NCI-H146 (cell line): ENCODE measurements around the gene PCNX4.
"Not testable (repeated sequence)": the region's sequence is repeated elsewhere in the genome, so short reads cannot be mapped to it uniquely, and the experiment has no call there.

Source experiments
- DNase-seq: peaks from one replicate; lab custom pipeline; 2025; lab: John Stamatoyannopoulos, UW

Gene PCNX4

DNA sequence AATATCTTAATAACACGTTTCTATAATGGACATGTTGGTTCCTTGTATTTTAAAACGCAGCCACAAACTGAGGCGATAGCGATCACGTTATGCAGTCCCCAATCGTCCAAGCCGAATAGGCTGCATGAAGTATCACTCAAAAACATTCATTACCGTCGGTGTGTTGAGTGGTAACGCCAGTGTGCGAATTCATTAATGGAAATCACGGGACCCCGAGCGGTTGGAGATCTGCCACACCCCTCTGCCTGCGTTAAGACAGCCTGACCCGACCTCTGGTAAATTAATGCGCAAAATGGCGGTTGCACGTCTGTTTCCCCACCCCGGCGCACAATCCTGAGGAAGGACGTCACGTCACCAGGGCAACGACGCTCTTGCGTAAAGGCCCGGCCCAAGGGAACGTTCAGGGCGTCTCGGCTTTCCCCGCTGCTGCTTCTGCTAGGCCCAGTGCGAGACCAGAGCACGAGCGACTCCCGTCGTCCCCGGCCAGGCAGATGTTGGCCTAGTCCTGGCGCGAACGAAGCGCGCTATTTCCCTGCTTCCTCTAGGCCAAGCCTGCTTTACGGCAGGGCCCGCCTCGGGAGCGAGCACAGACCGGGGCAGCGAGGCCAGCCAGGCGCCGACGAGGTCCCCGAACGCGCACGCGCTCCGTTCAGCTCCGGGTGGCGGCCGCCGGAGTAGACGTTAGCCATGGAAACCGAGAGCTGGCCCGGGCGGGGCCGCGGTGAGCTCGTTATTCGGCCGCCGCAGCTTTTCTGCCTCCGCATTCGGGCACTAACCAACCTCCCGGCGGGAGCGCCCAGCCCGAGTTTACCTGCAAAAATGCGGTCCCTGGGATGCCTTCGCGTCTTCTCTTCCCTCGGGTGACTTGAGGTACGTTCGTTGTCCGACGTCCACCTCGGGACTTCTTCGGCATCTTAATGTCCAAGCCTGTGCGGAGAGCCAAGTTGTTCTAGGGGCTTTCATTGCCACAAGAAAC lies at the start of gene PCNX4:
PCNX4 (plus strand) TSS at position 374 of the 976 bp plus-strand sequence. CDS start 15,716 bp downstream, outside the sequence.
- DNase-seq: peak; percentile 96

- not testable (repeated sequence) for DNase-seq
Measured at GRCh38 chr14:60047976-60048375, 43.7 kb upstream of the PCNX4 start.

- DNase-seq: no peak
Measured at GRCh38 chr14:60051721-60052221, 40.0 kb upstream of the PCNX4 start.

DNA sequence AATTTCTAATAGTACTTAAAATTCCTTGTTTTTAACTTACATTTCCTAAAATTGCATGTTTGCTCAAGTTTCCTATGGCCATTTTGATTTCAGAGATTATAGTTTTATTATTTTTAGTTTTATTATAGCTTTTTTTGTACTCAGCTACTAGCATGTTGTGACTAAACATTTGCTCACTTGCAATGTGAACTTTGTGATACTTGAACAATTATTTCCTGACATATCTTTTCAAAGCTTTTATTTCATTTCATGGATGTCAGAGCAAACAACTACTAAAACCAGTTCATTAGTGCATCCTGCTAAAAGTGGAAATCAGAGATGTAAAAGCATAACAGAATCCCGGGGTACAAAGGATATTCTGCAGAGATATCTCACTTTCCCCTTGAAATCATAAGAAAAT lies 33.6 kb upstream of the PCNX4 start:
- DNase-seq: no peak

- DNase-seq: no peak
Measured at GRCh38 chr14:60061371-60061770, 30.4 kb upstream of the PCNX4 start.

DNA sequence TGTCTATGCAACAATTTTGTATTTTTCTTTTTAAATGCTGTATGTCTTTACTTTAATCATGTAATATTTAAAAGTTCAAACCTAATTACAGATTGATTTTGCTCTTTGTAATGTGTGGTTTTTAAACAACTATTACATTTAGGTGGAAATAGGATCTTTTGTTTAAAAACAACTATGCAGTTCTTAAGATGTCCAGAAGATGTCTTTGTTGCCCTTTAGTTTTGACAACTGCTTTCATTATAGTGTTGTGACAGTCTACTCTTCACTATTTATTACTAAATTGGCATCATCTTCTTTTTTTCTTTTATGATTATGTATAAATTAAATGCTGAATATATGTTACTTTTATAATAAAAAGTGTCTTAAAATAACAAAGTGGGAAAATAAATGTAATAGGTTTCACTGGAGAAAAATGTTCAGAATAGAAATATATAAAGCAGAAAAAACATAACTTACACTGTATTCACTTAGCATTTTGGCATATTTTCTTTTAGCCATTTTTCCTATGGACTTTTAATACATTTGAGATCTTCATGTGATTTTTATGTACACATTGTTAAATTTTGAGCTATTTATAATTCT lies 27.1 kb upstream of the PCNX4 start:
- DNase-seq: peak; percentile 3

DNA sequence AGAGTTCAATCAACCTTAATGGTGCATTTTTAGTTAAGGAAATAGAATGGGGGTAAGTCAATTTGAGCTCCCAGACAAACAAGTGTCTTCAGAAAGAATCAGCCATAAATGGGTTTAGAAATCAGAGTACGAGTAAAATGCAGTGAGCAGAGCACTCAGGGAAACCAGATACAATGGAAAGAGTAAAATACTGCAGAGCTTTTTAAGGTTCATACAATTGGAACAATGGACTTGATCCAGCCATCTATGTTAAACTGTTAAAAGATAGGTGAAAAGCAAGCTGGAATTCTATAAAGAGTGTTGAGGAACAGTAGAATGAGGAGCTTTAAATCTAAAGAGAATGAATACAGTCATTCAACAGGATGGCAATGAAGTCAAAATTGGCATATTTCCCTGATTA lies 23.8 kb upstream of the PCNX4 start:
- no peak for DNase-seq

- no peak for DNase-seq
Measured at GRCh38 chr14:60079723-60080122, 12.0 kb upstream of the PCNX4 start.

DNA sequence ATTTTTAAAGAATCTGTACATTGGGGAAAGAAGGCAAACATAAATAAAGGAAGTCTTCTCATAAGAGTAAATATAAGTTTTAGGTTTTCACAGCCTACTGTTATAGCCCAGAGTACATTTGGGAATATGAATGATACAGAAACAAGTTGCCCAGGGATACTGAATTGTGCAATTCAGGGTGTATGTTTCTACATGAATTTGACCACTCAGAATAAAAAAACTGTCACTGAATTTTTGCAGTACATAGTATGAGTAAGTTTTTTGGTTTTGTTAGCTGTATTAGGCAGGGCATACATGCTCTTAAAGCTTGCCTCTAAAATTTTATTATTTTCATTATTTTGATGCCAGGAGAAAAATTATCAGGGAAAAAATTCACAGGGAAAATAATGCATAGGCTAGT lies 6.6 kb upstream of the PCNX4 start:
- no peak for DNase-seq

DNA sequence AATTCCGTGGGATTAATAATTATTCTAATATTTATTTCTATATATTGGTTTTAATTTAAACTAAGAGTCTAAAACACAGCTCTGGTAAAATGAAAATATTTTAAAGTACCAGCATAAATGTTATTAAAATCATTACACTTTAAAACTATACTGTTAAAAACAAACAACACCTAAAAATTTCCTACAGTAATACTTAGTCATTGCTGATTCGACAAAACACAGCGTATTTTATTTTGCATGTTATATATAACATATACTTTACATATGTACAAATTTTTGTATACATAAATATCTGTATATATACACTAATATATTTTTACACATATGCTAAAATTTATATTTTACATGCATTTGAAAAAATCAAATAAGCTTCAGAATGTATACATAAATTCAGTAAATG lies 6.0 kb upstream of the PCNX4 start:
- DNase-seq: no peak

DNA sequence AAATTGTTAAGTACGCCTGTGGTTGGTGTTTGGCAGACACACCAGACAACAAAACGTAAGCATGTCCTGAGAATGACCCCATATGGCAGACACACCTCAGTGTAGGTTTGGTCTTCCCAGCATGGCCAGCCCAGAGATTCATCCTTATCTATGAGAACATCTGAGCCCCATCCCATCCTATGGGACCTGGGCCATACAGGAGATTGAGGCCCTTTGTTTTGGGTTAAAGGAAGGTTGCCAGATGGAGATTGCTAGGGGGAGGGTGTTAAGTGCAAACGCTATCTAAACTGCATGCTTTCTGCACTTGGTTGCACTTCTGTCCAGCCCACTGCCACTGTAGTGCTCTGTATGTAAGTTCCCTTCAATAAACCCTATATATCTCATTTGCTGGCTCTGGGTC lies 4.1 kb upstream of the PCNX4 start:
- no peak for DNase-seq

GRCh38 chr14:60089221-60089620 lies 2.5 kb upstream of the PCNX4 start:
- DNase-seq: no peak

GRCh38 chr14:60090864-60091519 lies 731 bp upstream of the PCNX4 start:
- DNase-seq: peak; percentile 51

- DNase-seq: peak; percentile 10
Measured at GRCh38 chr14:60092526-60092920, 800 bp downstream of the PCNX4 start.

GRCh38 chr14:60093080-60093479 lies 1.4 kb downstream of the PCNX4 start:
- DNase-seq: no peak

DNA sequence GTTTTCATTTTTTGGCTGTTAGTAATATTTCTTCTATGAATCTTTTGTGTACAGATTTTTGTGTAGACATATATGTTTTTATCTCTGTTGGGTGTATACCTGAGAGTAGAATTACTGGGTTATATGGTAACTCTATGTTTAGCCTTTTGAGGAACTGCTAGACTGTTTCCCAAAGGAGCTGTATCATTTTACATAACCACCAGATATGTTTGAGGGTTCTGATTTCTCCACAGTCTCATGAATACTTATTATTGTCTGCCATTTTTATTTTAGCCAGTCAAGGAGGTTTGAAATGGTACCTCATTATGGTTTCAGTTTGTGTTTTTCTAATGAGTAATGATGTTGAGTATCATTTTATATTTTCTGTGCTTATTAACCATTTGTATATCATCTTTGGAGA lies 1.9 kb downstream of the PCNX4 start:
- DNase-seq: no peak

DNA sequence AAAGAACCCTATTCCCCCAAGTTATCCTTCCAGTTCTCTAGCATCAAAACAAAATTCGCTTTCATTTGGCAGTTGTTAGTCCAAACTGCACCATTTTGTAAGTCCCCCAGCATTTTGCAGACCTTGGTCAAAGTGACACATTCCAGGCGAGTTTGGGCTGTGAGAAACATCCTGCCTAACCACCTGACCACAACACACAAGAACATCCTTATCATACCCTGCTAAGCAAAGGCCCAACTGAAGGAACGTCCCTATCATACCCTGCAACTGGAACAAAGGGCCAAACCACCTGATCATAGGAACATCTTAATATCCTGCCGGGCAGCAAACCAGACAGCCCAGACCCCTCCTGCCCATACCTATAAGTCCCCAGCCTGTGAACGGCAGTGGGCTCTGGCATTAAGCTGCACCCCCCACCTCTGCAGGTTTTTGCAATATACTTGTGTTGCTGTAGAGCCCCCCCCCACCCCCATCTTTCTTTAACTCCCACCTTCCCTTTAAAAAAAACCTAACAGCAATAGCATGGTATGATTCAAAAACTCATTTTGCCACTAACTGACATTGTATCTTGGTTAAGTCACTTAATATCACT lies 2.7 kb downstream of the PCNX4 start:
- no peak for DNase-seq

DNA sequence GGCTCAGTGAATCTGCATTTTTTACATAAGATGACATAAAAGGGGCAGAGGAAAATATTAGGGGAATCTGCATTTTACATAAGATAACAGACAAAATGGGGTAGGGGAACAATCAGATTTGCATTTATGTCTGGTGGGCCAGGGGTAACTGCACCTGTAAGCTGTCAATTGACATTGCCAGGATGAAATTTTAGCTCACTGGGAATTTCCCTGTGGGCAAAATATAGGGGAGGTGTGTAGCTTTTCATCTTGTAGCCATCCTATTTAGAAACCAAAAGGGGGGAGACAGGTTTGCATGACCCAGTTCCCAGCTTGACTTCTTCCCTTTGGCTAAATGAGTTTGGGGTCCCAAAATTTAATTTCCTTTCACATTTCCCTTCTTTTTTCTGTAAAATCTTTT lies 3.5 kb downstream of the PCNX4 start:
- no peak for DNase-seq

- DNase-seq: no peak
Measured at GRCh38 chr14:60095781-60096450, 4.2 kb downstream of the PCNX4 start.

DNA sequence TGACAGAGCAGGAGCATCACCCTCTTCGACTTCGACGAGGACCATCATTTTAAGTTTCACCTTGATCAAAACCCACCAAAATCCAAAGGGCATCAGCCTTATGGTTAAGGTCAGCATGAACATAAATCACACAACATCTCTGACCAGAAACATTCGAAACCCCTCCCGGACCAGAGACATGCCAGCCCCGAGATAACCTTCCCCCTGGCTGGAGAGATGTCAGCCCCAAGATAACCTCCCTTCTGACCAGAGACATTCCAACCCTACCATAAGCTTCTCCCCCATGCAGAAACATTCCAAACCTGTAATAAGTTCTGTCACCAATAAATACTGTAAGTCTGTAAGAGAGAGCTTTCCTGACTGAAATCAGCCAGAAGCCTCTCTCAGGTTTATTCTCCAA lies 6.3 kb downstream of the PCNX4 start:
- no peak for DNase-seq

- not testable (repeated sequence) for DNase-seq
Measured at GRCh38 chr14:60099855-60100254, 8.1 kb downstream of the PCNX4 start.

- DNase-seq: no peak
Measured at GRCh38 chr14:60101786-60102185, 10.1 kb downstream of the PCNX4 start.
